ENCODE measurements around the gene LCP1. TPM values are rescaled to one million over a fixed set of nuclear protein-coding genes. Genes with fewer than 3 reads are reported as not detected.

Gene LCP1
- total and polyA plus RNA-seq, 9 of the 15 experiments (the other 6 are each of a cell fraction or from before 2014, with no cell fraction given) = 83.0 to 255 (median 163) TPM

DNA sequence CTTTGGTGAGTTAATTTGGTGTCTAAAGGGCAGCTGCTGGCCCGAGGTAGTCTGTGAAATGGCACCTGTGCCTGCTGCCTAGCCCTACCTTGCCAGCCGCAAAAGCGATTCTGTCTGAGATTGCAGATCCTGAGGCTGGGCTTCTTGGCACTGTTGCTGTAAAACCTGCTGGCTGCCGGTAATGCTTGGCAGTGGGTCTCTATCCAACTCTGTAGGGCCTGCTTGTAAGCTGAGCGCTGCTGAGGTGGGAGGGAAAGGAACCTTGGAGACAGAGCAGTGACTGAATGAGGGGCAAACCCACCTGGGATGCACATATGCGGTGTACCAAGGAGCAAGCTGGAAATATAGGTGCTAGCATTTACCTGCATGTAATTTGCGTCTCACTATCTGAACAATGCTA lies 11.7 kb downstream of the LCP1 start (continued):
- TF ChIP-seq RERE (CRISPR knock-in tag; IDR thresholded peaks at IDR 0.05; ENCODE audit: borderline replicate concordance) = no peak
- no peak for TF ChIP-seq TCF7 (IDR thresholded peaks at IDR 0.05; ENCODE audit: borderline replicate concordance)
- TF ChIP-seq SMAD2 (IDR thresholded peaks at IDR 0.05; ENCODE audit: low read depth, low read length) = no peak
- no peak for TF ChIP-seq HDAC6 (IDR thresholded peaks at IDR 0.05; ENCODE audit: low read depth, low read length)
- TF ChIP-seq MEF2D (tag; conservative IDR thresholded peaks at IDR 0.05; ENCODE audit: low read depth) = no peak
- TF ChIP-seq ZBTB33 (CRISPR knock-in tag; IDR thresholded peaks at IDR 0.05) = no peak
- no peak for TF ChIP-seq MAFF (IDR thresholded peaks at IDR 0.05; ENCODE audit: low read length)
- TF ChIP-seq DACH1 (IDR thresholded peaks at IDR 0.05; ENCODE audit: partially characterized antibody) = no peak

Data from K562 (cell line).